Measurements from ENCODE around the gene MPP3.

The MPP3 gene

GRCh38 chr17:43757171-43757660 is 75.7 kb downstream of the MPP3 start:
- TF ChIP-seq CTCF (IDR thresholded peaks at IDR 0.05; ENCODE audit: borderline replicate concordance, control extremely low read depth, extremely low read depth, insufficient read depth, missing control alignments): no peak
- no peak for DNase-seq (ENCODE audit: low spot score)
- in situ Hi-C loops (cut with MboI; ENCODE audit: low sequenced_read_pairs, unreplicated experiment): no loop called here

- DNase-seq (ENCODE audit: low spot score): peak; percentile 4
- in situ Hi-C loops (cut with MboI; ENCODE audit: low sequenced_read_pairs, unreplicated experiment): no loop called here
- TF ChIP-seq CTCF (IDR thresholded peaks at IDR 0.05; ENCODE audit: borderline replicate concordance, control extremely low read depth, extremely low read depth, insufficient read depth, missing control alignments): no peak
Measured at GRCh38 chr17:43756201-43756600, 76.7 kb downstream of the MPP3 start.

GRCh38 chr17:43755389-43755875 is 77.5 kb downstream of the MPP3 start:
- peak; percentile 51 for DNase-seq (ENCODE audit: low spot score)
- in situ Hi-C loops (cut with MboI; ENCODE audit: low sequenced_read_pairs, unreplicated experiment): no loop called here
- TF ChIP-seq CTCF (IDR thresholded peaks at IDR 0.05; ENCODE audit: borderline replicate concordance, control extremely low read depth, extremely low read depth, insufficient read depth, missing control alignments): no peak

DNA sequence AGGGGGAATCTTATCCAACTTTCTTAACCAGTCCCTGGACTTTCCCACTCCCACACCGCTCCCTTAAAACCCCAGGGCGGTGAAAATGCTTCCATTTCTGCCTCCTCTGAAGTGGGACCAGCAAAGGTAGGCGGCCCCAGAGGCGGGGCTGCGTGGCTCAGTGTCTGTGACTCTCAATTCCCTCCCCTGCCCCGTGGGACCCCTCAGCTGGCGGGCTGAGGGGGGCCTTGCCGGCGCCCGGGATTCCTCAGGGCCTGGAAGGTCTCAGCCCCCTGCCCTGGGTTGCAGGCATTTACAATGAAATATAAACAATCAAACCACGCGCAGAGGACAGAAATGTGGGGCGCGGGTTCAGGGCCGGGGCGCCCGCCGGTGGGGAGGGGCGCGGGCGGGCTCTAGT is 78.0 kb downstream of the MPP3 start:
- in situ Hi-C loops (cut with MboI; ENCODE audit: low sequenced_read_pairs, unreplicated experiment): no loop called here
- no peak for TF ChIP-seq CTCF (IDR thresholded peaks at IDR 0.05; ENCODE audit: borderline replicate concordance, control extremely low read depth, extremely low read depth, insufficient read depth, missing control alignments)
- DNase-seq (ENCODE audit: low spot score): peak; percentile 15

DNA sequence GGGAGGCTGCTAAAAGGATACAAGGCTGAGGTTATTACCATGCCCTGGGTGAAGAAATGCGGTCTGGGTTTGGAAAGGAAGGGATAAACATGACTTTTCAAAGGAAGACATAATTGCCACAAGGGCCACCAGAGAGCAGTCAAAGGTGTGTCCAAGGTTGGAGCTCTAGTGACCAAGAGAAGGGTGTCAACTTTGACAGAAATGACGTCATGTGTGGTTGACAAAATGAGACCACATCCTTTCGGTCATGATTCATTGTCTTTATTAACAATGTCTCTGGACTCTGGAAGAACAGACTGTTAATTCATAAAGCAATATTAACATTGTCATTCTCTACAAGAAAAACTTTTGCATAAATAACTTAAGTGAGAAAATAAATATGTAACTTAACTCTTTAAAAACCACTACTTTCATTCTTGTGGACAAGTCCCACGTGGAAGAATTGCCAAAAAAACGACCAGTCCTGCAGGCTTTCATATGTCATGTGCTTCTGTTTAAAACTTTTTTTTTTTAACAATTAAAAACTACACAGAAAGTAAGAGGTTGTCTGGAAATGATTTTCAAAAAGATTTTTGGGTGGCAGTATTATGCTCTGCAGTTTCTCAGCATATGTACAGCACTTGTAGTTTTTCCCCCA is 79.3 kb downstream of the MPP3 start:
- TF ChIP-seq CTCF (IDR thresholded peaks at IDR 0.05; ENCODE audit: borderline replicate concordance, control extremely low read depth, extremely low read depth, insufficient read depth, missing control alignments): no peak
- peak; percentile 71 for DNase-seq (ENCODE audit: low spot score)
- in situ Hi-C loops (cut with MboI; ENCODE audit: low sequenced_read_pairs, unreplicated experiment): no loop called here

All from GM13976 (cell line).